GM18526 (cell line): ENCODE data around the gene LDLRAD4.

Experiments used
- POLR2A ChIP-seq: IDR thresholded peaks from 3 replicates; pipeline ENCODE4 v1.6.1; 2011; ENCODE audit not compliant: insufficient read length; ENCODE audit errors: extremely low read depth

LDLRAD4 gene

DNA sequence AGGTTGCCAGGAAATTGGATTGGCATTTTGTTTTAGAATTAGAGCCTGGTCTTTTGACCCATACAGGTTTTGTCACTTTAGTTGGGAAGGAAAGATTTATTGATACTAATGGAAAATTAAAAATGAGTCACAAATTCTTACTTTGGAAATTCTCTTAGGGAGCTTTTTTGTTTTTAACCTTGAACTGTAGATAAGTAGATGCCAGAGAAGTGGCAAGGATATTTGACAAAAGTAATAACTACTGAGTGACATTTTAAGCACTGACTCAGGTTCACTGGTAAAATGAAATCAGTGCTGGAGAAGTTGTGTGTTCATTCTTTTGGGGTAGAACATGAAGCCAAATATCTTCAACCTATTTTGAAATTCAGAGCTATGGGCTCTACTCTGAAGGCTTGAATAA, 56.5 kb downstream of the LDLRAD4 start:
- TF ChIP-seq POLR2A, result no peak

DNA sequence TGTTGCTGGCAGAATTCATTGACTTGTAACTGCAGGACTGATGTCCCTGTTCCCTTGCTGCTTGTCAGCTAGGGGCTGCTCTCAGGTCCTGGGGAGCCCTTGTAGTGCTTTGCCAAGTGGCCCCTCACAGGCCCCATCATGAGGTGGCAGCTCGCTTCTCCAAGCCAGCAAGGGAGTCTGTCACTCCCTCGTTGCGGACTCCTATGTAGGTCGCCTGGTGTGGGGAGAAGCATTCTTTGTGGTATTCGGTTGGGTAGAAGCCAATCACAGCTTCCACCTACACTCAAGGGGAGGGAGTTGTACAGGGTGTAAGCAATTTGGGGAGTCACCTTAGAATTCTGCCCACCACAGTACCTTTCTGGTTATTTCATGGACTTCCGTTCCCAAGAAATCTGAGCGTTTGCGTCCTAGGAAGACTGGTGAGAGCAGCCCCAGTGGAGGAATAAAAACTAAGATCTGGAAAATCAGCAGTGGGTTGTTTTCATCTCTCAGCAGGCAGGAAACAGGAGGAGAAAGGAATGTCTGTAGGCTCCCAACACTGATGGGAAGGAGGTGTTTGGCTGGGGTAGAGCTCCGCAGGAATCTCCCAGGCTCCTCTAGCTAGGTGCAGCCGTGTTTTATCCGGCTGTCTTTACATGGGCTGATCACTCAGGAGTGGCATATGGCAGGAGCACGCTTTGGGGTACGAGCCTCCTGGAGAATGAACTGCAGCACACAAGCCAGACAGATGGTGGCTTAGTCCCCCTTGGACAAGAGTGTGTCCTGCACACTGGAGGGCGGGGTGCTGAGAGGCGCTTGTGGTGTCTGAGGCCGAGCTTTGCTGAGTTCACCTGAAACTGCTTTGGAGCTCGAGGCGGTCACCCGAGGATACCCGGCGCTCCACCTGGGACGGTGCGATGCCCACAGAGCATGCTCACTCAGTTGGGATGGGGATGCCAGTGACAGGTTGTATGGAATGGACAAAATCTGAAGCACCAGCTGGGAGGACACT, 58.3 kb downstream of the LDLRAD4 start:
- TF ChIP-seq POLR2A, result no peak

DNA sequence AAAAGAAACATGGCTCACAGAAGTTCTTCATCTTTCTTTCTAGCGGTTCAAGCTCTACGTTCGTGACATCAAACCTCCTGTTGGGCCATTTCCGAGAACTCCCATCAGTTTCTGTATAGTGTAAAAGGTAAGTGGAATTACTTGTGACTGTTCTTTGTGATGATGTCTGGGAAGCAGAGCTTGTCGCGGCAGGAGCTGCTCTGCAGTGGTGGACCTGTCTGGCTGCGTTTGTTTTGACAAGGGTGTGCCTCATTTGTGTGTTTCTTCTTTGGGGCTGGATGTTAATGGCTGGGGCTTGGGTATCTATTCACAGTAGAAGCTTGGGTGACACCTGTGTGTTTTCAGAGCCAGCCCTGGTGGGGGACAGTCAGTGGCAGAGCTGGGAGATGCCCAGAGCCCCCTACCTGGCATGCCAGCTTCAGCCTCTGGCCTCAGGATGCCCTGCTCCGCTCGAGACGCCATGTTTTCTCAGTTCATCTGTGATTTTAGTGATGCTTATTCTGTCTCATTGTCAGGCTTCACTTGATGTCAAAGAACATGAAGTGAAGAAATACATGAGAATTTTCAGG, 59.6 kb downstream of the LDLRAD4 start:
- TF ChIP-seq POLR2A, result no peak

DNA sequence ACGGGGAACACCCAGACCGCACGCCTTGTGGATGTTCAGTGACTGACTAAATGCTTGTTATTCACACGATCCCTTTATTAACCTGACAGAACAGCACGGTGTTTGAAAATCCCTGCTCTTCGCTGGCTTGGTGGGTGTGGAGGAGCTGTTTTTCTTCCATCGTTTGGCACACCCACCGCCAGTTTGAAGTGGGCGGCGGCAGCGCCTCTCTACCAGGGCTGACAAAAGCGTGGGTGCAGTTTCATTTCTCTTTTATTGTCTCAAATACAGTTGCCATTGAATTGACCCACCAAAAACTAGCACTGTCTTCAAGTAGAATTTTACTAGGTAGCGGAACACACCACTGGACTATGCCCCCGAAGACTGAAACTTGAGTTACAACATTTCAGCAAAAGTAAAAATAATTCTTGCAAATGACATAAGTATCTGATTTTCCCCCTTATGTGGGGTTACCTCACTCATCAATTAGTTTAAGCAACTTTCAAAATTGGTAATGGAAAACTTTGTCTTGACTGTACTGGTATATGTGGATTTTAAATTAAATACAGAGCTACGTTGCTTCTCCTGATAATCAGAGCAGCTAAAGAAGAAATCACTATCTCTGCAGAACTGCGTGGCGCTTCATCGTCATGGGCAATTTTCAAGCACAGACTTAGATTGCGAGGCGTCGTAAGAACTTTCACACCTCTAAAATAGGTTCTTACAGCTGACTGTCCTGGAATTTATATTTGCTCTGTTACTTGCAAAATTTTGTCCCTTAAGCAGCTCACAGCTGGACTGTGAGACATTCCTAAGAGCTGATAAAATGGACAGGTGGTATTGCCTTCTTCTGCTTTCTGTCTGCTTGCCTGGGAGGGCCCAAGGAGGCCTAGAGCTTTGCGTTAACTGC, 60.9 kb downstream of the LDLRAD4 start:
- no peak for TF ChIP-seq POLR2A

DNA sequence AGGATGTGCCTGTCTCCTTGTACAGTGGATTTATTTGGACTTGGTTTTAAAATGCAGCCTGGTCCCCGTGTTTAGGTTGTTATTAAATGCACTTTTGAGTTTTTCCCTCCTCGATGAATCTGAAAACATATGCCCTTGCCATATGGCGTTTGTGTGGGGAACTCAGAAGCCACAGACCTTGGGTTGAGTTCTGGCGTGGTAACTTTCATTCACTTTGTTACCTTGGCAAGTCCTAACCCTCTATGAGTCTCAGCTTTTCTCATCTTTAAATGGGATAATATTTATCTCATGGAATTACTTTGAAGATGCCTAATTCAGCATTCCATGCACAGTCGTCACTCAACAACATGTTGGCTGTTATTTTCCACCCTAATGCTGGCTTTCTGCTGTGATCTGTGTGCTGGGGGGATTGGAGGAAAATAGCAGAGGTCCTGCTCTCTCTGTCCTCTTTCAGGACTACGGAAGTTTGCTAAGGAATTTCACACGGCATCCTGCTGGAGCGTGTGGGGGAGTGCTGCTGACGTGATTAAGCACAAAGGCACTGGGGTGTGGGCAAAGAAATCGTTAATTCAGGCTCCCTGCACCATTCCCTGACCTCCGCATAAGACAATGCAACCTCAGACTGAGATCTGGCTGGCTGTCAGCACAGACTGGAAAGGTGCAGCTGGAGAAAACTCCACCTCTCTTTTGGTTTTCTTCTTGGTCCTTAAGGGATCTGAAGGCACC, 61.7 kb downstream of the LDLRAD4 start:
- no peak for TF ChIP-seq POLR2A

DNA sequence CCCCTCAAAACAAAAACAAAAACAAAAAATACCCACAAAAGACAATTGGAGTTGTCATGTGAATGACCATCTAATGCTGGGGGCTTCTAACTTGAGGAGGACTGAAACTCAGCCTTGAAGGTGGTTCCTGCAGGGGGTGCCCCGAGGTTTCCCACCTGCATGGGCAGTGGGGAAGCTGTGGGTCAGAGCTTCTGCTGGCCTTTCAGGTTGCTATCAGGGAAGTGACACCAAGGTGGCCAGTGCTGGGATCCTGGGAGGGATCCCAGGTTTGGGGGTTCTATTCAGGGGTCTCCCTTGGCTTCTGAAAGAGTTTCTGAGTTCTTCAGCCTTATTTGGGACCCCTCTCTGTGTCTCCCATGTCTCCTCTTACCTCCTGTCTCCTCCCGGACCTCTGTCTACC, 62.8 kb downstream of the LDLRAD4 start:
- no peak for TF ChIP-seq POLR2A

DNA sequence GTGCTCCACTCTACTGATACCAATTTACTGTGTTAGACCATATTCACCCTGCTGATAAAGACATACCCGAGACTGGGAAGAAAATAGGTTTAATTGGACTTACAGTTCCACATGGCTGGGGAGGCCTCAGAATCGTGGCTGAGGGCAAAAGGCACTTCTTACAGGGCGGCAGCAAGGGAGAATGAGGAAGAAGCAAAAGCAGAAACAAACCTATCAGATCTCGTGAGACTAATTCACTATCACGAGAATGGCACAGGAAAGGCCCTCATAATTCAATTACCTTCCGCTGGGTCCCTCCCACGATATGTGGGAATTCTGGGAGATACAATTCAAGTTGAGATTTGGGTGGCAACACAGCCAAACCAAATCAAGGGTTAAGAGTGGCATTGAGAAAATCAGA, 65.2 kb downstream of the LDLRAD4 start:
- no peak for TF ChIP-seq POLR2A

DNA sequence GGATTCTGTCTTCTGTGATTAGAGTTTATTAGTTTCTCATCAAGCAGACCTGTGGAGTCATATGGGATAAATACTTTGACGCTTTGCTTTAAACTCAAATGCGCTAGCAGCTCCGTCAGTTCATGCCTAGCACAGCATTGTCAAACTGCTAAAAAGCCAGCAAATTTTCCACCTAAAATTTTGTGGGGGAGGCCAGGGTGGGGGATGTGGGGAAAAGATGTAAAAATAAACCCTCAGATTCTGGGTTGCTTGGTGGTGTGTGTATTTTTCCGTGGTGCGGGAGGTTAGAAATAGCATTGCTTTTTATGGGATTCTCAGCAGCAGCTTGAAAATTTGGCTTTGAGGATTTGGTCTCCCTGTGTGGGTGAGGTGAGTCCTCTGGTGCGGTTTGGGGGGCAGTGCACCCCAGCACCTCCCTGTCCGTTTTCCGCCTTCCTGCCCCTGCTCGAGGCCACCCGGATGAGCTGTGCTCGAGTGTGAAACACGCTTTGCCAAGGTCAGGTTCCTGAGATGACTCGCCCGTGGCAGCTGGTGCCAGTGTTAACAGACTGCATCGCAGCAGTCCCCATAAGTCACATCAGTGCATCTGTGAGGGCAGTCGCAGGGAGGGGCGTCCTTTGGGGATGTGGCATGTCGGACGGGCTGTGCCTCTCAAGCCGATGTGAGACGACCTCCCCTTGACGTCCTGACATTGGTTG, 65.9 kb downstream of the LDLRAD4 start:
- no peak for TF ChIP-seq POLR2A

DNA sequence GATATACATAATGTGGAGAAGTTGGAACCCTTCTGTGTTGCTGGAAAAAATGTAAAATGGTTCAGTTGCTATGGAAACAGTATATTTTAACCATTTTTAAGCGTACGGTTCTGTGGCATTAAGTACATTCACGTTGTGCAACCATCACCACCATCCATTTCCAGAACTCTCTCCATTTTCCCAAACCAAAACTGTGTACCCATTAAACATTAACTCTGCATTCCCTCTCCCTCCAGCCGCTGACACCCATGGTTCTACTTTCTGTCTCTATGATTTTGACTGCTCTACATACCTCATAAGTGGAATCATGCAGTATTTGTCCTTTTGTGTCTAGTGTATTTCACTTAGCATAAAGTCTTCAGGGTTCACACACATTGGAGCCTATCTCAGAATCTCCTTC, 67.3 kb downstream of the LDLRAD4 start:
- no peak for TF ChIP-seq POLR2A

DNA sequence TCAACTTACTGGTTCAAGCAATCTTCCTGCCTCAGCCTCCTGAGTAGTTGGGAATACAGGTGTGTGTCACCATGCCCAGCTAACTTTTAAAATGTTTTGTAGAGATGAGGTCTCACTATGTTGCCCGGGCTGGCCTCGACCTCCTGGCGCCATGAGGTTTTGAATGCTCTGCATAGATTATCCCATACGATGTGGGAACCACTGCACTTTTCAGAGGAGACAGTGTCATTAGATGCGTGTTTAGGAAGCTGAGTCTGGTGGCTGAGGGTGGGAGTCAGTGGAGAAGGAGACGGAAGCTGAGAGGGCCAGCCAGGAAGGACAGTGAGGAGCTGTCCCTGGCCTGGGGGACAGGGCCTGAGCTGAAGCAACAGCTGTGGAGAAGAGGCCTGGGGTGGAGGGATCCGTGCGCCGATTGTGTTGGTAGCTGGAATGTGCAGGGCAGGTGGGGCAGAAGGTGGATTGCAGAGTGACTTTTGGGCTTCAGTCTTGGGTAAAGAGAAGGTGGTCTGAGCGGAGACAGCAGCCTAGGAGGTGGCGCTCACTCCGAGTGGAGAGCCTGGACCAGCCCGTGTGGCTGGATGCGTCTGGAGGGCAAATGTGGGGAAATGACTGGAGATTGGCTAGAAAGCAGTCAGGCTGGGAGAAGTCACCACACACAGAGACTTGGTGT, 68.0 kb downstream of the LDLRAD4 start:
- TF ChIP-seq POLR2A, result no peak

DNA sequence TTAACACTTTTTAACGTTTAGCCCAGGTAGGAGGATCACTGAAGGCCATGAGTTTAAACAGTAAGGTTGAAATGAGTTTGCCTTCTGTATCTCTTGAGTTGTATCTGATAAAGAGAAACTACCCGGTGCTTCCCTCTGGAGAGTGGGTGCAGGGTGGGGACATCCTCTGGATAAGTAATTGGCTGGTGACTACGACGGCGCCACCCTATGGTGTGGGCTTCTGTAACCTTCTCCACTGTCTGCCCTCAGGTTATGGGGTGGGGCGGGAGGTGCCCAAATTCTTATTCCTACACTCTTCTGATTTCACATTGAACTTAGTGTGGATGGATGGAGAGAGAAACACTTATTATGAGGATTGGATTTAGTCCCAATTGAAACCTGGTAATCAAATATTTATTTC, 68.8 kb downstream of the LDLRAD4 start:
- no peak for TF ChIP-seq POLR2A

DNA sequence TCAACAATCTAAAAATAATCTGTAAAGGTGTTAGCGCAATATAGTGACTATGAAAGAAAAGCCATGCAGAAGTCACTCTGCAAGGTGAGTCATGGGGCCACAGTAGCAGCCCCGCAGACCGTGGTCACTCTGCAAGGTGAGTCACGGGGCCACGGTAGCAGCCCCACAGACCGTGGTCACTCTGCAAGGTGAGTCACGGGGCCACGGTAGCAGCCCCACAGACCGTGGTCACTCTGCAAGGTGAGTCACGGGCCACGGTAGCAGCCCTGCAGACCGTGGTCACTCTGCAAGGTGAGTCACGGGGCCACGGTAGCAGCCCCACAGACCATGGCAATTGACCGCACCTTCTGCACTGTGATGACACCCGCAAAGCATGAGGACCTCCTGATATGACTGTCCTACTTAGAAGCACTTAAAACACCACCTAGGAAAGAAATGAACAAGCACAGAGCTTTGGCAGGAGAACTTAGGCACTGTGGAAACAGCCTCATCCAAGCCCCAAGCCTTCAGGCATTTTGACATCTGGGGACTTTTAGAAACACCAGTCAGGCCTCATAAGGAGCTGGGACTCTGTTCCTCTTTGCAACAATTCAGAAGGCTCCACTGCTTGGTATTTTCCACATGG, 70.1 kb downstream of the LDLRAD4 start:
- no peak for TF ChIP-seq POLR2A

DNA sequence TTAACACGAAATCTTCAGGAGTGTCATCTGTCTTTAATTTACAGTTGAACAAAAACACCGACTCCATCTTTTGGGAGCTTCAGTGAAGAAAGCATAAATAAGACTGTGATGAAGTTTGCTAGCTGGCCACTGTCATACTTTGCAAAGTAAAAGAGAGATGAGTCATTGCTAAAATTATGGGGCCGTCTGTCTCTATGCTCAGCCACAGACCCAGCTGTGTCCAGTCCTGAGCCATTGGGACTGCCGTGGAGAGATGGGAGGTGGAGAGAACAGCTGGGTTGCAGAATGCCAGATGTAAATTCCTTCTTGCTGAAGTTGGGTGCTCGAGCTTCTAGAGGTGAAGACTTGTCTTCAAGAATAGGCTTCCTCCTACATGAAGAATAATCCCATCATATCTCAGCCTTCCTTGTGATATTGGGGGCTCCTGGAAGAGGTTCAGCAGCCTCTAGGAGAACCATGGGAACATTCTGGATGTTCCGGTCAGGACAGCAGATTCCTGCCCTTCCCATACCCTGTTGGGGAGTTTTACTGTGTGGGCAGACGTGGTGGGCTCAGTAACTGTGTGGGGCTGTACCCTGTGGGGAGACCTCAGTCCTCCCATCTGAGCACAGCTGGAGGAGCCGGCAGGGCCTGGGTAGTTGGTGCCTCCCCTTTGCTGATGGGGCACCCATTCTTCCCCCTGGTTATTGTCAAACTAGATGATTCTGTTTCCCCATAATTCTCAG, 71.1 kb downstream of the LDLRAD4 start:
- no peak for TF ChIP-seq POLR2A
